NCI-H2227 (cell line): Measurements from ENCODE around the gene CEMIP2.

ENCODE experiments used
- DNase-seq: peaks from one replicate; lab custom pipeline; 2025; ENCODE audit not compliant: unreplicated experiment; lab: John Stamatoyannopoulos, UW

Gene CEMIP2

GRCh38 chr9:71752352-71752751 lies 16.0 kb downstream of the CEMIP2 start:
- peak; percentile 57 for DNase-seq

GRCh38 chr9:71748280-71748743 lies 20.0 kb downstream of the CEMIP2 start:
- DNase-seq: no peak

DNA sequence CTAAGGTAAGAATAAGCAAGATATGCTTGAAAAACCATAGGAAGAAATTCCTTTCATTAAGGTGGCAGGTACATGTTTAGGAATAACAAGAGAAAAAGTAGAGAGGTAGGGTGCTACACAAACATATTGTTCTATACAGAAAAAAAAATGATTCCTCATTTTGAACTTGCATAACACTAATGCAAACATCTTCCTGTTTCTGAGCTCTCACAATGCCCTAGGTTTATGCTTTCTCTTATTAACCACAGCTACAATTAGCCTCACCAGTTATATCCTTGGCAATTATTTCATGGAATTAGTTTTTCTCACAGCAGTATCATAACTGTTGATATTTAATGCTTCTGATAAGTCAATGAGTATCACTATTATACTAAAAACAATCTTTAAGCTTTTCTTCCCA lies 20.7 kb downstream of the CEMIP2 start:
- DNase-seq: no peak

GRCh38 chr9:71746758-71747125 lies 21.6 kb downstream of the CEMIP2 start:
- peak; percentile 9 for DNase-seq

DNA sequence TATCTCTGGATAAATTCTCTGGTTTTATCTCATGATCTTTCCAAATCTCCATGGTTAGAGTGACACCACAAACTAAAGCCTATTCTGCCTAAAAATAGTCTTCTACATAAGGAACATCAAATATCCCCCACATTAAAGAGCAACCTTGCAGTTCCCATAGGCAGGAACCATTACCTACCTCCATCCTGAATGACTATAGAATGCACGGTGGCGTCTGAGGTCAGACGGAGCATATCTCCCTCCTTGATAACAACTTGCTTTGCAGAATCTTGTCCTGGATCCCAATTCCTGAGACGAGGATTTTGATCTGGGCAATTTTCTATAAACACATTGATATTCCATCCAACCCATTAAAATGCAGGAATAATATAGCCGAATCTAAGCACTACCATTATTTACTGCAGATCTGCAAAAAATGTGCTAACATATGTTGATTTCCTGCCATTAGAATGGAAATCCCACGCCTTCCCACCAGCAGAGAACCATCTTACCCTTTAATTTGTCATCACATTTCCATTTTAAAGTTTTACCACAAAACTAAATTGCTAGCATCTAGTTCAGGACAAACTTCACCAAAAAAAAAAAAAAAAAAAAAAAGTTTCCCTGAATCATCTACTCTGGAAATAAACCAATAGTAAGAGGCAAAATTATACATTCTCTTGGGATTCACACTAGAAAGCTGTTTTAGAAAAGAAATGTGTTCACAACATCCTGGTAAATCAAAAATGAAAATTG lies 22.1 kb downstream of the CEMIP2 start:
- no peak for DNase-seq

DNA sequence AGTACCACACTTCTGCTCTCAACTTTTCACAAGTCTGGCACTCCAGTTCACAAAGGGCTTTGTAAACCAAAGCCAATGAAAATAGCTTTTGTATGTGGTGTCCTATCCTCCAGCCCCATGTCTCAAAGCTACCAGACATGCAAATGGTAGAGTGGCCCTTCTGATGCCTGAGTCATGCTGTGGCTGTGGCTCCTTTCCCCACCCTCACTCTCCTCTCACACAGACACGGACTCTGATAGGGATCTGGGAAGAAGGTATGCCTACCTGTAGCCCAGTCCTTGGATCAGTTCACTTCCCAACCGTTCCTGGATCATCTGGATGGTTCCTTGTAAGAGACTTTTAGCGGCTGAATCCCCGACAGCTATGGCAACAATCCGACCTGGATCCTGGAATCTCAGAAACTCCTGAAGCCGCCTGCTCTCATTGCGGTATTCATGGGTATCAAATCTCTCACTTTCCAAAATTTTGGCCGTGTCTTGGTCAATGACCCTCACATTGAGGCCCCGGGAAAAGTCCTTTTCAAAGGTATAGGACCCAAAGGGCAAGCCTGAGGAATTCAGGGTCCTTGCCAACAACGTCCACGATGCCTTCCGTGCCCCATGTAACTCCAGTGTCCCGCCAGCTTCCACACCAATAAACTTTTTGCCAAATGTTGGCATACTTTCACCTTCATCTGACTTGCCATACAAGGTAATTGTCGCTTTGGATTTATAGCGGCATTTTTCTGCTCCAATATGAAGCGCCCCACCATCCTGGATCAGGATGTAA lies 23.4 kb downstream of the CEMIP2 start:
- DNase-seq: no peak

DNA sequence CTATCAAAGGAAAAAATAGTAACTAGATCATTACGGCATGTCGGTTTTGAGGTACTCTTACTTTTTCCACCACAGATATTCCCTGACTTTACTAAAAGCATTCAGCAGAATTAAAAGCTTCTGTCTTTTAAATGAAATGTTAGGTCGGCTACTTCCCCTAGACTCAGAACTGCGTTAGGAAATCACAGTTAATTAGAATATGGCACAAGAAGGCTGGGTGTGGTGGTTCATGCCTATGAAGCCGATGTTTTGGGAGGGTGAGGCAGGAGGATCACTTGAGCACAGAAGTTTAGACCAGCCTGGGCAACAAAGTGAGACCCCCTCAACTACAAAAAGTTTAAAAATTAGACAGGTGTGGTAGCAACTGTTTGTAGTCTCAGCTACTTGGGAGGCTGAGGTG lies 24.4 kb downstream of the CEMIP2 start:
- DNase-seq: no peak

DNA sequence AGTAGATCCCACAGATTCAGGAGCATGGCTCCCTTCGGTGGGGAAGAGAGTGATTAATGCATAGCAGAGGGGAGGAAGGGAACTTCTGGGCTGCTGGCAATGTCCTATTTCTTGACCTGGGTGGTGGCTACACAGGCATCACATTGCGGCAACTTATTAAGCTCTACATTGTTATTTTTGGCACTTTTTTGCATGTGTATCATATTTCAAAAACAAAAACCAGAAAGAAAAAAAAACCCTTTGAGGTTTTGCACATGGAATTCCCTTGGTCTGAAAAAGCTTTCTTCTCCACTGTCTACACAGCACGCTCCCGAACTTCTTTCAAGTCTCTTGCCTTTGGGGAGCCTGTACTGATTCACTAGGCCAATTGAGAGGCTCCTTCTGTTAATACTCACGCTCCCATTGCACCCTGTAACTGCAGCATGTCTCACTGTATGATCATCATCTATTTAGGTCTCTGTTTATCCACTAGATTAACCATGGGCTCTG lies 25.1 kb downstream of the CEMIP2 start:
- DNase-seq: no peak

- no peak for DNase-seq
Observed at GRCh38 chr9:71742703-71743102, 25.6 kb downstream of the CEMIP2 start.

DNA sequence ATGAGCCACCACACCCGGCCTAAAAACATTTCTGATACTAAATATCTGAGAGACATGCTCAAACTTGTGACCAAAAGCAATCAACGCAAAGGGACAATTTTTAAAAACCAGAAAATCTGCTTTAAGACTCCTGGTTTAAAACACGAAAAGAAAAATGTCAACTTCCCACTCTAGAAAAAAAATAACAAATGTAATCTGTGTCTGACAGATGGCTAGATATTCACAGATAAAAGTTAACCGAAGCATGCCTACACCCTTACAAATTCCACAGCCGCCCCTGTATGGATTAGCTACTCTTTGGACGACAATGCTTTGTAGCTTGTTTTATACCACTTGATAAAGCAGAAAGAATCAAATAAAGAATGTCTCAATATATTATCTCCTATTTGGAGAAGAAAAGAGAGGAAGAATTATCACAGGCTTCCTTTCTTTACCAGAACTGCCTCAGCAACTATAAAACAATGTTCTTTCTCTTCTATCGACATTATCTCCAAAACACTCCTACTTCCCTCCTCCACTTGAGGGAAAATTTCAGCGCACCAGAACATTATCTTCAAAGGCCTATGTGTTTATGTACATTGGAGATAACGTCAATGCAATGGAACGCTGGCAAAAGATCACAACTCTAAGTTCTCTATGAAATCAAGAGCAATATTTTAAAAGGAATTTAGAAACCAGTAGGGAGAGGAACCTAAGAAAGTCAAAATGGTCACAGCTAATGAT lies 26.2 kb downstream of the CEMIP2 start:
- no peak for DNase-seq

GRCh38 chr9:71740199-71740598 lies 28.1 kb downstream of the CEMIP2 start:
- DNase-seq: no peak

GRCh38 chr9:71737455-71737854 lies 30.9 kb downstream of the CEMIP2 start:
- no peak for DNase-seq

DNA sequence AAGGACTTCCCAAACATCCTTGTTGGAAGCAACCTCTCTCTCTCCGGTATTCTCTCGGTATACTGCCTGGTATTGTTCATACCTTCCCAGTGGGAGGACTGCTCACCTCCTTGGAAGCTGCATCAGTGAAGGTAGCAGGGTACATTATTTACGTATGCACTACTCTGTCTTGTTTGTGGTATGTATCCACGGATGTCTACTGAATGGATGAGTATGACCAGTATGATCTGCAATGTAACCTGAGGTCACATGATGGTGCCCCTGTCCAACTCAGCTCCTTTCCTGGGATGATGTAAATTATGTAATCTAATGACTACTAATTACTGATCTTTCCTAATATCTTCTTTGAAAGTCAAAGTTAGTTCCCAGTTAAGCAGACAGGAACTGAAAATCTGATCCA lies 32.1 kb downstream of the CEMIP2 start:
- no peak for DNase-seq

DNA sequence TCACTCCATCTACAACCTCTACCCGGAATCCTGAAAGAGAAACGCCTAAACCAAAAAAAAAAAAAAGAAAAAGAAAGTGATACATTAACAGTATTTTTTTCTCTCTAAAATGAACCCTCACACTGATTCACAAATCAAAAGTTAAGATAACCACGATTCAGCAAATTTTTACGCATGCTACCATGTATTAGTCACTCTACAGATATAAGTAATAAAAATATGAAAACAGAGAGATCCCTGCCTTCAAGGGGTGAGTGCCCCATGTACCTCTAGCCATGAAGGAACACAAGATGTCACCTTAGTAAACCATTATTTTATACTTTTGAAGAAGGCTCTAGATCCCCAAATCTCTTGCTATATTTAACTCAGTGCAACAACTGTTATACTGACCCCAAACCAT lies 33.4 kb downstream of the CEMIP2 start:
- DNase-seq: no peak

GRCh38 chr9:71733176-71733575 lies 35.1 kb downstream of the CEMIP2 start:
- DNase-seq: no peak

DNA sequence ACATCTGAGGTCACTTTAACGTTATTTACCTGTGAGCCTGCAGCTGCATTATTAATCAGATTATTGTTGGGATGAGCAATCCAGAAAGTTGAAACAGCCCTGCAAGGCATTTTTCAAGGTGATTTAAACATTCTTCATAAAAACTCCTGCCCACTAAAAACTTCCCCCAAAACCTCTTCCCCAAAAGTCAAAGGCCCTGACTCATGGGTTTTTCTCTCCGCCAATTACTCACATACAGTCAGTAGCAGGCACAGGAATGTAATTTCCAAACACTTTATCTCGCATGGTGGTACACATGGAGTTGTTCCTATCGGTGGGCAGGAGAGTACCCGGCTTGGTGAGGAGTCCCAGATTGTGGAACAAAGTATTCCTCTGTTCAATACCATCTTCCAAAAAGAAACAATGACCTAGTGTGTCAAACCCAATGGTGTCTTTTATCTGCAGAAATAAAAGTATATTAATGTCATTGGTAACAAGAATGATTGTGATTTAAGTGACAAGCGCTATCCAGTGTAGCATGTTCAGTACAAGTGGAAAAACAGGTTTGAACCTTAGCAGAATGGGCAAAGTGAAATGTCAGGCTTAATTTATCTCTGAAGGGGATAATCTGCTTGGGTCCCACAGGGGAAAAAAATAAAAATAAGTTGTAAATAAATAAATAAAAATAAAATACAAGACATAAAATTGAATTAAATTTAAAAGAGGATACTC lies 38.3 kb downstream of the CEMIP2 start:
- DNase-seq: no peak

GRCh38 chr9:71726723-71727122 lies 41.6 kb downstream of the CEMIP2 start:
- no peak for DNase-seq

- DNase-seq: no peak
Observed at GRCh38 chr9:71725590-71726338, 42.5 kb downstream of the CEMIP2 start.

- DNase-seq: no peak
Observed at GRCh38 chr9:71721855-71722254, 46.5 kb downstream of the CEMIP2 start.

GRCh38 chr9:71719562-71719961 lies 48.8 kb downstream of the CEMIP2 start:
- no peak for DNase-seq
